GM19395 (cell line): Measurements from ENCODE around the gene RLN1.
"Not testable (repeated sequence)": the region's sequence is repeated elsewhere in the genome, so short reads cannot be mapped to it uniquely, and the experiment has no call there.

Source experiments
- ATAC-seq: cut with Tn5 transposase; IDR thresholded peaks from one replicate; pipeline ENCODE4 v1.9.1; 2021; ENCODE audit warnings: mild to moderate bottlenecking, moderate library complexity; ENCODE audit not compliant: unreplicated experiment

RLN1 gene

DNA sequence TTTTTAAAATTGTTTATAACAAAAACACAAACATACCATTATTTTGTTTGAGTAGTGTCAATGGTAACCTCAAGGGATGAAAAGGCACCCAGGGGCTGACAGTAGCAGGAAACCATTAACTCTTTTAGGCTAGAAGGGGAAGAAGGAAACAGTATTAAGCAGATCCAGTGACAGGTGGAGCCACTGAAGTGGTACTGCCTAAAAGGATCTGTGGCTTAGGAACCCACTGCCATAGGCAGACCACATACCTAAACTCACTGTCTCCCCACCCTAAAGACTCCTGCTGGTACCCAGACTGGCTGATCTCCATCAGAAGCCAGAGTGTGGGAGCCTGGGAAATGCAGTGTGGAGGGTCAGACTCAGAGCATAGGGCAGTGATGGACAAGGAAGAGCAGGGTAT, 13.5 kb downstream of the RLN1 start:
- no peak for ATAC-seq

DNA sequence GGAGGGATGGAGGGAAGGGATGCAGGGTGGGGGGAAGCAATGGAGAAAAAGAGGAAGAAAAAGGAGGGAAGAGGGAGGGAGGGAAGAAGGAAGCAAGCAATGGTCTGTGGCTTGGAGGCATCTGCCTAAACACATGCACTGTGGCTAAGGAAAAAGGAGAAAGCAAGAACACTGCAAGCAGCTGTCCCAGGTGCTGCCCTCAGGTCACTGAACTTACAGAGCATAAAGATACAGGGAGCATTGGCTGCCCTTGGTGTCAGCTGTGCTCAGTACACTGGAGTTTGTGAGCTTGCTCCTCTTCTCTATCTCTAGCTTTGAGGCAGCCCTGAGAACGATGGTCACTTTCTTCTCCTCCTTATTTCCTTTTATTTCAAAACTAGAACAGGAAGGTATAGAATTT, 18.1 kb downstream of the RLN1 start:
- not testable (repeated sequence) for ATAC-seq

DNA sequence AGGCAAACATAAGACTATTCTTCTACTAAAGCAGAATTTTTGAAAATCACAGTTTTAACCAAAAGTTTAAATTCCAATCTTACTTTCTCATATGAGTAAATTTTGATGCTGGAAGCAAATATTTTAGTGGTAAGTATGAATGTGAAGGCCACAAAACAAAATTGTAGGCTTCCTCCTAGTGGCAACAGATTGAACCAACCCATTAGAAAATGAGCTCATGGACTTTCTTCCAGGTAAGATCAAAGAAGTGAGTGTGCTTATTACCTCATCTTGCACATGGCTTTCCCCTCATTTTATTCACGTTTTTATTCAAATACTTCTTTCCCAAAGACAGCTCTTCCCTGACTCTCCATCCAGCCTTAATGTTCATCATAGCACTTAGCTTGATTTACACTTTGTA, 18.6 kb downstream of the RLN1 start:
- ATAC-seq: no peak

- ATAC-seq: not testable (repeated sequence)
Observed at GRCh38 chr9:5316406-5316805, 23.3 kb downstream of the RLN1 start.

GRCh38 chr9:5315187-5315923, 24.3 kb downstream of the RLN1 start:
- no peak for ATAC-seq

GRCh38 chr9:5310851-5311250, 28.8 kb downstream of the RLN1 start:
- ATAC-seq: no peak

DNA sequence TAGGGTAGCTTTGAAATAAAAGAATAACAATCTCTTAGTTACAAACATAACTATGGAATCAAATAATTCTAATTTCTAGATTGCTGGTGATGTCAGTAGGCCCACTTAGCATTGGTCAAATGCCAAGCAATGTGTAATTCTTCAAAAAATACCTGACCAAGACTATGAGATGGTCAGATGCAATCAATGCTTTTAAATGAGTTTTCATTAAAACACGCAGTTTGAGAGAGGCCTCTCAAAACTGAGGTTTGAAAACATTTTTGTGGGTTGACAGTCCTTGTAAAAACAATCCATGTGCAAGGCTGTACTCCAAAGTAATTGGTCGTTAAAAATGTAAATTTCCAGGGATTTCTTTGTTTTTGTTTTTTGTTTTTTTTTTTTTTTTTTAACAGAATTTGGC, 33.9 kb downstream of the RLN1 start:
- ATAC-seq: no peak

- peak; percentile 99 for ATAC-seq
Observed at GRCh38 chr9:5303840-5304795, 35.6 kb downstream of the RLN1 start, which contains the start of gene RLN2. Gene RLN2, minus strand, starts transcription at chr9:5304716. Its CDS starts 136 bp downstream, at chr9:5304580.

GRCh38 chr9:5301544-5301943, 38.1 kb downstream of the RLN1 start:
- ATAC-seq: no peak

- no peak for ATAC-seq
Observed at GRCh38 chr9:5292141-5292540, 47.5 kb downstream of the RLN1 start.

DNA sequence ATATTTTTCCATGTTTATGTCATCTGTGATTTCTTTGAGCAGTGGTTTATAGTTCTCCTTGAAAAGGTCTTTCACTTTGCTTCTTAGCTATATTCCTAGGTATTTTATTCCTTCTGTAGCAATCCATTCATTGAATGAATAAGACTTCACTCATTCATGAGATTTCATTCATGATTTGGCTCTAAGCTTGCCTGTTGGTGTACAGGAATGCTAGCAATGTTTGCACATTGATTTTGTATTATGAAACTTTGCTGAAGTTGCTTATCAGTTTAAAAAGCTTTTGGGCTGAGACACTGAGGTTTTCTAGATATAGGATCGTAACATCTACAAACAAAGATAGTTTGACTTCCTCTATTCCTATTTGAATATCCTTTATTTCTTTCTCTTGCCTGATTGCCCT, 51.1 kb downstream of the RLN1 start:
- ATAC-seq: no peak

DNA sequence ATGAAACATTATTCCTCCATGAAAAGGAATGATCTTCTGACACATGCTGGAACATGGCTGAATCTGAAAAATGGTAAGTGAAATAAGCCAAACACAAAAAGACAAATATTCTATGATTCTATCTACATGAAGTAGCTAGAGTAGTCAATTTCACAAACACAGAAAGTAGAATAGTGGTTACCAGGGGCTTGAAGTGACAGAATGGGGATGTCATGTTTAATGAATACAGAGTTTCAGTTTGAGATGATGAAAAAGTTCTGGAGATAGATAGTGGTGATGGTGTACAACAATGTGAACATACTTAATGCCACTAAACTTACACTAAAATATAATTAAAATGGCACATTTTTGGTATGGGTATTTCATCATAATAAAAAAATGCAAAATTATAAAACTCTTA, 53.4 kb downstream of the RLN1 start:
- no peak for ATAC-seq
